Upper lobe of left lung (tissue), 6 donors: Measurements from ENCODE around the gene ARHGEF17. TPM values are rescaled to one million over a fixed set of nuclear protein-coding genes. Genes with fewer than 3 reads are reported as not detected.
"Not testable (repeated sequence)": the region's sequence is repeated elsewhere in the genome, so short reads cannot be mapped to it uniquely, and the experiment has no call there.

Experiments
- ATAC-seq, 2 donors: fragments of 200-7000 bp; cut with Tn5 transposase; one replicate each; pipeline ENCODE4 v1.9.1; 2022; ENCODE audit warnings: mild to moderate bottlenecking in 2 of 2, moderate library complexity in 2 of 2; ENCODE audit not compliant: low FRiP score in 2 of 2
- DNase-seq, 2 donors: peaks; one replicate each; pipeline ENCODE4 v3.0.0-alpha.2; 2019 to 2020
- H3K27ac ChIP-seq, 4 donors: fragments of 200-600 bp; sonication (generic); one replicate each; pipeline ENCODE4 v1.5.1; 2016 to 2019
- H3K27me3 ChIP-seq, 4 donors: fragments of 200-600 bp; sonication (generic); one replicate each; pipeline ENCODE4 v1.5.1; 2017 to 2019
- H3K36me3 ChIP-seq, 4 donors: fragments of 200-600 bp; sonication (generic); one replicate each; pipeline ENCODE4 v1.5.1; 2016 to 2019
- H3K4me1 ChIP-seq, 4 donors: fragments of 200-600 bp; sonication (generic); one replicate each; pipeline ENCODE4 v1.5.1; 2018 to 2019
- H3K4me3 ChIP-seq, 4 donors: fragments of 200-600 bp; sonication (generic); one replicate each; pipeline ENCODE4 v1.5.1; 2017 to 2019; ENCODE audit warnings: mild to moderate bottlenecking in 2 of 4, moderate library complexity in 1 of 4
- H3K9me3 ChIP-seq, 4 donors: fragments of 200-600 bp; sonication (generic); one replicate each; pipeline ENCODE4 v1.5.1; 2018 to 2019
- EP300 ChIP-seq, 4 donors: sonication (generic); formaldehyde crosslinking; IDR thresholded peaks; one replicate each; pipeline ENCODE4 v1.5.1; 2017; ENCODE audit warnings: antibody characterized with exemption in 4 of 4, control low read depth in 2 of 4
- POLR2A ChIP-seq, 4 donors: fragments of 450-650 bp; IDR thresholded peaks; one replicate each; pipeline ENCODE4 v1.5.1; 2016 to 2017; ENCODE audit warnings: antibody characterized with exemption in 4 of 4, mild to moderate bottlenecking in 2 of 4
- POLR2AphosphoS5 ChIP-seq, 2 donors: sonication (generic); formaldehyde crosslinking; IDR thresholded peaks; one replicate each; pipeline ENCODE4 v1.5.1; 2017; ENCODE audit warnings: antibody characterized with exemption in 2 of 2
- WGBS, 2 donors: methylation state at CpG; one replicate each; pipeline ENCODE4 v1.1.5; 2017 to 2018; 5-methylcytosine and 5-hydroxymethylcytosine counted together
- total RNA-seq, 6 donors: library from RNA; depleted of rRNA in 4 of 6; stranded (reverse); fragments of >200 nt in 4 of 6; gene quantifications; one replicate each; pipeline versions ENCODE4 v1.1.0 to v1.2.1, GENCODE V29; 2016 to 2021
- TF ChIP-seq, protein P1 (sequence below), 6 experiments: fragments of 450-650 bp in 4 of 6; fragments of 200-600 bp in 2 of 6; sonication (generic) in 2 of 6; IDR thresholded peaks; one replicate each; pipeline ENCODE4 v1.5.1; 2016 to 2019; ENCODE audit warnings: antibody characterized with exemption in 6 of 6
- donor health status: DM: no; HTN: no; CAD: no; lungs with moderate emphysema.
- donor health status: DM: no; HTN: yes; CAD: no; lungs with severe emphysema.

ARHGEF17 gene
- total RNA-seq, 6 donors from 2014 or later = 48.1 to 140 (median 65.1) TPM

DNA sequence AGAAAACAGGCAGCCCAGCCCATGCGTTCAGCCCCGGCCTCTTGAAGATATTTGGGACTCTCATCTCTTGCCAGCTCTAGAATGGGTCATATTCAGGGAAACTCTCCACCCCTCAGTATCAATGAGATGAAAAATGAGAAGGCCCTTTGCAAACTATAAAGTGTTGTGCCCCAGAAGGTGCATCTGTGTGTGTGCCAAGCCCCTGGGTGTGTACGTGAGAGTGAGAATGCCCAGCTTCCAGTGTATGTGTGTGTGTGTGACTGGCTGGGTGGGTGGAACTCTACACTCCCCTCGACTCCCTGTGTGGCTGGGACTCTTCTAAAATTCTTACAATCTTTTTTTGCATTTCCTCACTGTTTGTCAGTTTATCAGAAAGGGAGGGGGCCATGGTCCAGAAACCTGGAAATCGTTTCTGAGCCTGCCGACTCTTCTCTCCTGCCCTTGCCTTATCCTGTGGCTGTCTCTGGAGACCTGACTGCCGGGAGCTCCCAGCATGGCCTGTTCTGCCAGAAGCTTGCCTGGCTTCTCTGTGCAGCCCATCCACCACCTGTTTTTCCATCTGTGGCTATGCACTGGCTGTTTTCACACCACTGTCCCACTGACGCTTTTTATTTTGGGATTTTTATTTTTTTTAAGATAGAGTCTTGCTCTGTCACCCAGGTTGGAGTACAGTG is 34.7 kb upstream of the ARHGEF17 start:
- H3K4me3 ChIP-seq = no peak overlapping the region
- no peak for DNase-seq
- 68 to 74% methylated on average over 8 of the region's 8 CpGs for WGBS, 2 donors

DNA sequence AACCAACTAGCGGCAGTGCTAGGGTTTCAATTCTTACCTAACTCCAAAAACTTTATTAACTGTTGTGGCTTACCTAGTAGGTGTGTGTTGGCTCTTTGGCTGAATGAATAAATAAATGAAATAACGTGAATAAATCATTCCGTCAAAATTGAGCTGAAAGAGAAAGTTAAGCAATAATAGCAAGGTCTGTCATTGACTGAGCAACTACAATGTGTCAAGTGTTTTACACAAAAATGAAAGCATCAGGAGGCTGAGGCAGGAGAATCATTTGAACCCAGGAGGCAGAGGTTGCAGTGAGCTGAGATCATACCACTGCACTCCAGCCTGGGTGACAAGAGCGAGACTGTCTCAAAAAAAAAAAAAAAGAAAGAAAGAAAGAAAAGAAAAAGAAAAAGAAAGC is 33.9 kb upstream of the ARHGEF17 start:
- 82 to 86% methylated on average over 4 of the region's 4 CpGs for WGBS, 2 donors
- H3K27ac ChIP-seq, H3K27me3 ChIP-seq, DNase-seq, H3K4me3 ChIP-seq, H3K9me3 ChIP-seq, H3K36me3 ChIP-seq, ATAC-seq: not testable (repeated sequence)
- peaks cover 13 to 31% (median 18%) of the 10 kb centered on the region in 4 donors for H3K4me1 ChIP-seq

More for the DNA sequence above, 34.7 kb upstream of the ARHGEF17 start:
- H3K9me3 ChIP-seq = no peaks in the 10 kb centered on the region
- no peak for ATAC-seq
- no peak overlapping the region for H3K27ac ChIP-seq
- no peaks in the 10 kb centered on the region for H3K27me3 ChIP-seq
- peaks cover 13 to 37% (median 22%) of the 10 kb centered on the region in 4 donors for H3K4me1 ChIP-seq
- H3K36me3 ChIP-seq = no peaks in the 10 kb centered on the region
- no peak for TF ChIP-seq POLR2A (IDR thresholded peaks at IDR 0.05)
- no peak for TF ChIP-seq POLR2AphosphoS5 (IDR thresholded peaks at IDR 0.05)
- TF ChIP-seq, protein P1, sequence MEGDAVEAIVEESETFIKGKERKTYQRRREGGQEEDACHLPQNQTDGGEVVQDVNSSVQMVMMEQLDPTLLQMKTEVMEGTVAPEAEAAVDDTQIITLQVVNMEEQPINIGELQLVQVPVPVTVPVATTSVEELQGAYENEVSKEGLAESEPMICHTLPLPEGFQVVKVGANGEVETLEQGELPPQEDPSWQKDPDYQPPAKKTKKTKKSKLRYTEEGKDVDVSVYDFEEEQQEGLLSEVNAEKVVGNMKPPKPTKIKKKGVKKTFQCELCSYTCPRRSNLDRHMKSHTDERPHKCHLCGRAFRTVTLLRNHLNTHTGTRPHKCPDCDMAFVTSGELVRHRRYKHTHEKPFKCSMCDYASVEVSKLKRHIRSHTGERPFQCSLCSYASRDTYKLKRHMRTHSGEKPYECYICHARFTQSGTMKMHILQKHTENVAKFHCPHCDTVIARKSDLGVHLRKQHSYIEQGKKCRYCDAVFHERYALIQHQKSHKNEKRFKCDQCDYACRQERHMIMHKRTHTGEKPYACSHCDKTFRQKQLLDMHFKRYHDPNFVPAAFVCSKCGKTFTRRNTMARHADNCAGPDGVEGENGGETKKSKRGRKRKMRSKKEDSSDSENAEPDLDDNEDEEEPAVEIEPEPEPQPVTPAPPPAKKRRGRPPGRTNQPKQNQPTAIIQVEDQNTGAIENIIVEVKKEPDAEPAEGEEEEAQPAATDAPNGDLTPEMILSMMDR (IDR thresholded peaks at IDR 0.05) = no peak
- no peak for TF ChIP-seq EP300 (IDR thresholded peaks at IDR 0.05)

DNA sequence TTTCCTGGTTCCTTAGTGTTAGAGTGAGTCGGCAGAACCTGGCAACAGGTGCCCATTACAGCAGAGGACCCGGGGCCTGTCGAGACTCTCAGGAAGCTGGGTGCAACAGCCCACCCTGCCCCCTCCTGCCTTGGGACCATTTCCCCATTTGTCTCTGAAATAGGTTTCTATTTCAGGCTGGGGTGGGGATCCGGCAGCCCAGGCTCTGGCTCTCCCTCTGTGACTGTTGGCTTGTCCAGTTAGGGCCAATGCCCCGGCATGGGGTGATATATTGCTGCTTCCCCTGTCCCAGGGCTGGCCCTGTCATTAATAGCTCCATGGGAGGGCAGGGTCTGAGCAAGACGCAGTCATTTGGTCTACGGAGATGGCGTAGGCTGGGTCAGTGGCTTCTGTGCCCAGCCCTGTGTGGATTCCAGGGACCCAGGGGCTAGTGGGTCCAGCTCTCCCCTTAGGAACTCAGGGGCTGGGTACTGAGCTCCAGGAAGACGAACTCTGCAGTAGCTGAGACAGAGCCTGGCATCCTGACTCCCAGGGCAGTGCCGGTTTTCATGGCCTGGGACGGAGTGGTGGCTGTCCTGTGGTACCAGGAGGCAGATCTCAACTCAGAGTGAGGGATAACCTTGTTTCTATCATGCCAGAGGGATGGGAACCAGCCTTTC is 33.2 kb upstream of the ARHGEF17 start:
- no peak overlapping the region for H3K4me3 ChIP-seq
- ATAC-seq (peak in 1 of 2 donors; percentile 8), DNase-seq (no peak)
- no peak for TF ChIP-seq EP300 (IDR thresholded peaks at IDR 0.05)
- TF ChIP-seq POLR2AphosphoS5 (IDR thresholded peaks at IDR 0.05) = no peak
- no peak for TF ChIP-seq POLR2A (IDR thresholded peaks at IDR 0.05)
- TF ChIP-seq, protein P1 (IDR thresholded peaks at IDR 0.05) = no peak
- no peaks in the 10 kb centered on the region for H3K9me3 ChIP-seq
- peaks cover 8 to 24% (median 12%) of the 10 kb centered on the region in 4 donors for H3K4me1 ChIP-seq
- no peaks in the 10 kb centered on the region for H3K36me3 ChIP-seq
- WGBS, 2 donors = 76 to 79% methylated on average over 7 to 11 of the region's 11 CpGs
- H3K27me3 ChIP-seq = no peaks in the 10 kb centered on the region
- no peak overlapping the region for H3K27ac ChIP-seq

DNA sequence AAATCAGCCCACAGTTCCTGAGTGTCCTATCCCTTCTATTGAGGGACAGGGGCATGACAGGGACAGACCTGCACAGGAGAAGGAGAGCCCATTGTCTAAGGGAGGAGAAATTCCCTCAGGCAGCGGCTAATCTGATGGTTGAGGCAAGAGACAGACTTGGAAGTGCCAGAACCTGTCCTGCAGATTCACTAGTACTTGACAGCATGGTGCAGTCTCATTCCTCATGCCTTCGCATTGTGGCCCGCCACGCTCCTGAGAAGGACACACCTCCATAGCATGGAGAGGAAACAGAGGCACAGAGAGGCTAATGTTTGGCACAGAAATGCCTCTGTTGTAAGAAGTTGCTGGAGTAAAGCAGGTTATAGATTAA is 32.7 kb upstream of the ARHGEF17 start:
- no peak for TF ChIP-seq POLR2A (IDR thresholded peaks at IDR 0.05)
- no peak for TF ChIP-seq EP300 (IDR thresholded peaks at IDR 0.05)
- TF ChIP-seq, protein P1 (IDR thresholded peaks at IDR 0.05) = no peak
- no peak for TF ChIP-seq POLR2AphosphoS5 (IDR thresholded peaks at IDR 0.05)
- Histone ChIP-seq H3K36me3 (no peaks in the 10 kb centered on the region), H3K4me3 (no peak overlapping the region), H3K27me3 (no peaks in the 10 kb centered on the region), H3K27ac (no peak overlapping the region), H3K4me1 (peaks cover 3 to 19% (median 7%) of the 10 kb centered on the region in 4 donors), H3K9me3 (no peaks in the 10 kb centered on the region)
- DNase-seq (no peak), ATAC-seq (no peak)
- WGBS, 2 donors = 84 to 95% methylated on average over 4 of the region's 4 CpGs

DNA sequence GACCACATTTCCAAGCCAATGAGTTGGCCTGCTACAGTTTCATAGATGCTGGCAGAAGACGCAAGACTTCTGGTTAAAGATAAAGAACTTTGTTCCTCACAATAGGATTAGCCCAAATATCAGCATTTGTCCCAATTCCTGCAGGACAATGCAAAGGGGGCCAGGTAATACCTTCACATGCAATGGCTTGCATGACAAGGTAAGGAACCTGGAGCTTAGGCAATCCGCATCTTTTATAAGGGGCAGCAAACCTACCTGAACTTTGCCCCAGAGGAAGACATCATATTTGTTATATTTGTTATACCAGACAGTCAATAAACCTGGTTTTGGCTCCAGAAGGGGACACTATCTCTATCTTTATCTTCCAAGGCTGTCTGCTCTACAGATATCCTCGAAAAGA is 30.6 kb upstream of the ARHGEF17 start:
- Histone ChIP-seq H3K36me3 (no peaks in the 10 kb centered on the region), H3K4me1 (peaks cover 0 to 10% (median 4%) of the 10 kb centered on the region in 4 donors), H3K9me3 (no peaks in the 10 kb centered on the region), H3K27ac (no peak overlapping the region), H3K4me3 (no peak overlapping the region), H3K27me3 (no peaks in the 10 kb centered on the region)
- DNase-seq = no peak
- TF ChIP-seq POLR2AphosphoS5 (IDR thresholded peaks at IDR 0.05) = no peak
- no peak for TF ChIP-seq EP300 (IDR thresholded peaks at IDR 0.05)
- no peak for TF ChIP-seq POLR2A (IDR thresholded peaks at IDR 0.05)
- TF ChIP-seq, protein P1 (IDR thresholded peaks at IDR 0.05) = no peak
- 94 to 98% methylated on average over 3 of the region's 3 CpGs for WGBS, 2 donors
- ATAC-seq = no peak
